Heart left ventricle (tissue), 16 donors: Measurements from ENCODE around the gene CBX7. TPM values are rescaled to one million over a fixed set of nuclear protein-coding genes. Genes with fewer than 3 reads are reported as not detected.
A peak's percentile ranks its signal among the peaks of the same experiment; 100 is the strongest.

Source experiments
- ATAC-seq, 4 donors: fragments of 200-7000 bp; cut with Tn5 transposase; one replicate each; pipeline ENCODE4 v1.9.1; 2020 to 2022; ENCODE audit warnings: moderate library complexity in 4 of 4, mild to moderate bottlenecking in 3 of 4, moderate number of reproducible peaks in 1 of 4
- DNase-seq, 5 donors: peaks; one replicate each; pipeline ENCODE4 v3.0.0-alpha.2; 2020
- H3K27ac ChIP-seq, 12 donors: fragments of 200-600 bp; sonication (generic) in 4 of 12; one replicate each; pipeline versions ENCODE4 v1.5.0 to v1.8.0; 2016 to 2022; ENCODE audit warnings: mild to moderate bottlenecking in 2 of 12
- H3K27me3 ChIP-seq, 9 donors: fragments of 200-600 bp; sonication (generic) in 2 of 9; one replicate each; pipeline versions ENCODE4 v1.5.1 to v1.8.0; 2016 to 2022; ENCODE audit warnings: mild to moderate bottlenecking in 3 of 9
- H3K36me3 ChIP-seq, 9 donors: fragments of 200-600 bp; sonication (generic) in 2 of 9; one replicate each; pipeline versions ENCODE4 v1.5.0 to v1.8.0; 2018 to 2022; ENCODE audit warnings: mild to moderate bottlenecking in 2 of 9
- H3K4me1 ChIP-seq, 12 donors: fragments of 200-600 bp; sonication (generic) in 4 of 12; one replicate each; pipeline versions ENCODE4 v1.5.0 to v1.8.0; 2016 to 2022; ENCODE audit warnings: mild to moderate bottlenecking in 3 of 12
- H3K4me3 ChIP-seq, 12 donors: fragments of 200-600 bp; sonication (generic) in 4 of 12; one replicate each; pipeline versions ENCODE4 v1.5.0 to v1.8.0; 2017 to 2022; ENCODE audit warnings: mild to moderate bottlenecking in 9 of 12, moderate library complexity in 4 of 12
- H3K9me3 ChIP-seq, 12 donors: fragments of 200-600 bp; sonication (generic) in 4 of 12; one replicate each; pipeline versions ENCODE4 v1.5.0 to v1.8.0; 2016 to 2022; ENCODE audit warnings: mild to moderate bottlenecking in 1 of 12
- POLR2A ChIP-seq, 2 donors: fragments of 450-650 bp; IDR thresholded peaks; one replicate each; pipeline ENCODE4 v1.6.1; 2017; ENCODE audit warnings: antibody characterized with exemption in 2 of 2, mild to moderate bottlenecking in 2 of 2, moderate library complexity in 2 of 2
- WGBS, 4 donors: extraction: QIAGEN DNeasy Blood & Tissue Kit in 2 of 4; methylation state at CpG; one replicate each; pipeline versions ENCODE4 v1.1.5 to v1.1.7; 2013 to 2018; 5-methylcytosine and 5-hydroxymethylcytosine counted together
- intact Hi-C, 10 donors: fragments of 100-400 bp; cut with DNase I; formaldehyde crosslinking; loops; one replicate each; pipeline versions ENCODE4 v1.11.1 to v1.14.2; 2022
- polyA plus RNA-seq, 2 donors: library from polyadenylated mRNA; stranded (reverse); fragments of 200-250 nt; gene quantifications; one replicate each; pipeline ENCODE4 v1.2.3, GENCODE V29; 2013
- total RNA-seq, 9 donors: library from RNA; depleted of rRNA in 2 of 9; stranded (reverse); fragments of >200 nt in 2 of 9; fragmentation: NEBNext Ultra II Directional in 3 of 9; extraction: Animal tissue kit (Norgen Biotek cat#: 25700) in 3 of 9; gene quantifications; one replicate each; pipeline versions ENCODE4 v1.1.0 to v1.2.4, GENCODE V29; 2016 to 2023
- TF ChIP-seq, protein P1 (sequence below), 12 donors: fragments of 200-600 bp; sonication (generic) in 4 of 12; IDR thresholded peaks; one replicate each; pipeline versions ENCODE4 v1.5.0 to v1.8.0; 2018 to 2022; ENCODE audit warnings: antibody characterized with exemption in 12 of 12, mild to moderate bottlenecking in 5 of 12
- donor health status: ischemic (EF 13 %, LVEDD 7.1; RV severe dilation, severe dysfunction).
- donor health status: healthy with polysubstance abuse.
- donor health status: DM: no; HTN: yes; CAD: no.
- donor health status: DM: no; HTN: no; CAD: no.
- donor health status: ischemic (EF 25% LVEDD 6.9; RV normal size, moderate dysfunction).
- donor health status: ischemic (EF 25% LVEDD 5.7; RV mildly dilated, moderate dysfunction).
- donor health status: healthy.
- donor health status: DM: yes; HTN: yes; CAD: no.
- donor health status: ischemic (EF 35%, LVEDD 5.7; RV mildly dilated, moderate dysfunction).
- donor health status: nonischemic (EF 11% LVEDD 7.7; RV severe dilation, severe dysfunction).
- donor health status: DM: yes; HTN: yes; CAD: no.
- donor health status: PGD.
- donor health status: ischemic (EF 29% LVEDD 5.4; RV normal size, mild dysfunction).
- donor health status: nonischemic (EF 23%, LVEDD 6.1; RV moderate dilation, normal function).

CBX7 gene
- total and polyA plus RNA-seq, 11 donors: 48.3 to 187 (median 69.8) TPM

DNA sequence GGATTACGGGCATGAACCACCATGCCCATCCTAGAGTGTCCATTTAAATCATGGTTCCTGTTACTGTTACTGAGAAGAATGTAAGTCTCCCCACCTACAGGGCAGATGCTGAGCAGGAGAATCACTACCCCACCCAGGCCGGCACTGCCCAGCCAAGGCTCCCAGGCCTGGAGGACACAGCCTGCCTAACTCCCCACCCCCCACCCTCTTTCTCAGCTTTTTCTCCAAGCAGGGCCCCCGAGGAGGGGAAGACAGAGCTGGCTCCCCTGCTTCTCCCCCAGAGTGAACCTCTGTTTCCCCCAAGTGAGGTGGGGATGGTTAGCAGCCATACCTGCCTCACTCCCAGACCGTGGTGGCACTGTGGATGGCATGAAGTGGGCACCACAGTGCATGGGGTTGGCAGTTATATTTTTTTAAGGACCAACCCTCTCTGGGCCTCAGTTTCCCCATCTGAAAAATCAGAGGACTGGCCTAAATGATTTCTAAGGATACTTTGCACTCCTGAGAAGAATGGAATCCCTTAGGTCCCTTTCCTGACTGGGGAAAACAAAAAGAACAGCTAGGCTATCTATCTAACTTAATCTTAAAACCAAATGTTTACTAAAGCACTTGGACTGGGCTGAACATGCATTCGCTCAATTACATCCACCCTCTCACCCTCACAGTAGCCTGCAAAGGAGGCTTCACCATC is 5.0 kb downstream of the CBX7 start:
- no peak overlapping the region for H3K4me3 ChIP-seq
- DNase-seq (peak in 1 of 5 donors; percentile 9), ATAC-seq (no peak)
- H3K27ac ChIP-seq: peak overlapping the region in 8 of 12 donors; percentile 52 to 99 (median 96)
- H3K4me1 ChIP-seq: peaks cover 0 to 80% (median 55%) of the 10 kb centered on the region in 12 donors
- H3K36me3 ChIP-seq: peaks cover 0 to 25% (median 9%) of the 10 kb centered on the region in 9 donors
- no peaks in the 10 kb centered on the region for H3K9me3 ChIP-seq
- TF ChIP-seq POLR2A (IDR thresholded peaks at IDR 0.05): no peak
- TF ChIP-seq, protein P1, sequence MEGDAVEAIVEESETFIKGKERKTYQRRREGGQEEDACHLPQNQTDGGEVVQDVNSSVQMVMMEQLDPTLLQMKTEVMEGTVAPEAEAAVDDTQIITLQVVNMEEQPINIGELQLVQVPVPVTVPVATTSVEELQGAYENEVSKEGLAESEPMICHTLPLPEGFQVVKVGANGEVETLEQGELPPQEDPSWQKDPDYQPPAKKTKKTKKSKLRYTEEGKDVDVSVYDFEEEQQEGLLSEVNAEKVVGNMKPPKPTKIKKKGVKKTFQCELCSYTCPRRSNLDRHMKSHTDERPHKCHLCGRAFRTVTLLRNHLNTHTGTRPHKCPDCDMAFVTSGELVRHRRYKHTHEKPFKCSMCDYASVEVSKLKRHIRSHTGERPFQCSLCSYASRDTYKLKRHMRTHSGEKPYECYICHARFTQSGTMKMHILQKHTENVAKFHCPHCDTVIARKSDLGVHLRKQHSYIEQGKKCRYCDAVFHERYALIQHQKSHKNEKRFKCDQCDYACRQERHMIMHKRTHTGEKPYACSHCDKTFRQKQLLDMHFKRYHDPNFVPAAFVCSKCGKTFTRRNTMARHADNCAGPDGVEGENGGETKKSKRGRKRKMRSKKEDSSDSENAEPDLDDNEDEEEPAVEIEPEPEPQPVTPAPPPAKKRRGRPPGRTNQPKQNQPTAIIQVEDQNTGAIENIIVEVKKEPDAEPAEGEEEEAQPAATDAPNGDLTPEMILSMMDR (IDR thresholded peaks at IDR 0.05): no peak
- no peaks in the 10 kb centered on the region for H3K27me3 ChIP-seq
- intact Hi-C loops: no loop called here
- WGBS, 4 donors: 67 to 82% (median 79%) methylated on average over 4 to 5 of the region's 5 CpGs

DNA sequence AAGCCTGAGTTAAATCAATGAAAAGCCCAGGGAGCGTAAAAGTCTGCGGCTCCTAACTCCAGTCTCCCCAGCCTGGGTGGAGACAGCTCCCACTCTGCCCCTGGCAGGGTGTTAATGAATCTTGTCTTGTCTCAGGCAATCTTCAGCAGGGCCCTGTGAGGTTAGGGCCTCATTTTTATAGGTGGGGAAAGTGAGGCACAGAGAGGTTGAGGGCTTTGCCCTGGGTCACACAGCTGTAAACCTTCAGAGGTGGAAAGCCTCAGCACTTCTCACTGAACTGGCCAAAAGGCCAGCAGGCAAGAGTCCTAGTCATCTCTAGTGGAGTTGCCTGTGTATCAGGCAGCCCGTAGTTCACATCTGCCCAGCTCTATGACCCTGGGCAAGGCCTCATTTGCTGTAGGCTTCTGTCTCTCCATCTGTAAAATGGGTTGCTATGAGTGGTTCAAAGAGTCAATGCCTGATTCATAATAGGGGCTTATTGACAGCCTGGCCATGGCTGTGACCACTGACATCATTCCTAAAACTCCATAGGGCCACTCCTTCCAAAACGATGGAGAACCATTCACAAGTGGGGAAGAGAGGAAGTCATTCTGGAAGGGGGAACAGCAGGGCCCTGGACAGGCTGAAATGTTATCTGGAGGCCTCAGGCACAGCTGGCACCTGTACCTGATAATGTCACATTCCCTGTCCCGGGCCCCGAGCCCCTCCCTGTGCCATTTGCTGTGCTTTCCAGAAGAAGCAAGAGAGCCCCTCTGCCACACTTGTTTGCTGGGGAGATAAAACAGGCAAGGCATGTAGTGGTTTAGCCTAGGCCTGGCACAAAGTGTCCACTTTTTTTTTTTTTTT is 6.0 kb downstream of the CBX7 start:
- H3K27ac ChIP-seq: peak overlapping the region; percentile 68 to 99 (median 95)
- H3K36me3 ChIP-seq: peaks cover 0 to 25% (median 9%) of the 10 kb centered on the region in 9 donors
- 51 to 61% (median 58%) methylated on average over 6 of the region's 6 CpGs for whole genome bisulfite sequencing, 4 donors
- ATAC-seq (no peak), DNase-seq (peak in 1 of 5 donors; percentile 23)
- TF ChIP-seq POLR2A (IDR thresholded peaks at IDR 0.05): no peak
- TF ChIP-seq, protein P1 (IDR thresholded peaks at IDR 0.05): no peak
- intact Hi-C loops: no loop called here
- no peaks in the 10 kb centered on the region for H3K9me3 ChIP-seq
- H3K4me1 ChIP-seq: peaks cover 0 to 82% (median 51%) of the 10 kb centered on the region in 12 donors
- H3K4me3 ChIP-seq: peak overlapping the region in 11 of 12 donors; percentile 86 to 99 (median 95)
- H3K27me3 ChIP-seq: no peaks in the 10 kb centered on the region

DNA sequence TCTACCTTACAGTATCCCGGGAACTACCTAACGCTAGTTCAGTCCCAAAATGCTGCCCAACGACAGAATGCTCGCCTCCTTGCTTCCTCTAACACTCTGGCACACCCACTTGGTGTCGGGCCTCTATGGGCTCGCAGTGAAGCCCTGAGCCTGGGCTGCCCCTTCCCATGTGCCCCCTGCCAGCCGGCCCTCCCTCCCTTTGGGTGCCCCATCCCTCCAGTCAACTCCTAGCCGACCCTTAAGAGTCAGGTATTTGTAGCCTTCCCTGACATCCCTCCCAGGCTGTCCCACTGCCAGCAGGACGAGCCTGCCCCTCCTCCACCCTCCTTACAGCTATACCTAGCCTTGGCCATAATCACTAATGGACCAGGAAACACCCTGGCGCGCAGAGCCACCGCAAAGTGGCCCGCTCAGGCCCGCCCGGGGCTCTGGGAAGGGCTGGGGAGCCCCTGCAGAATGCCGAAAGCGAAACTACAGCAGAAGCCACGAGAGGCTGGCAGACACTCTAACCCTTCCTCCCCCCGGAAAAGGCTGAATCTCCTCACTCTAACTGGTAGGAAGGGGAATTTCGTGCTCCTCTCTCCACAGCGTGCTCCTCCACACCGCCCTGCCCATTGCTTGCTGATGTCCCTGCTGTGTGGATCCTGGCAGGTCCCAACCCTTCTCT is 8.2 kb downstream of the CBX7 start:
- DNase-seq (peak in 2 of 5 donors; percentile 40 to 52), ATAC-seq (peak in 3 of 4 donors; percentile 3 to 49 (median 4))
- no peaks in the 10 kb centered on the region for H3K27me3 ChIP-seq
- peak overlapping the region; percentile 86 to 99 (median 94) for H3K4me3 ChIP-seq
- intact Hi-C loops: no loop called here
- peak overlapping the region; percentile 17 to 99 (median 94) for H3K27ac ChIP-seq
- H3K4me1 ChIP-seq: peaks cover 0 to 74% (median 40%) of the 10 kb centered on the region in 12 donors
- peaks cover 0 to 30% (median 7%) of the 10 kb centered on the region in 9 donors for H3K36me3 ChIP-seq
- 15 to 31% (median 28%) methylated on average over 21 to 22 of the region's 22 CpGs for WGBS, 4 donors
- TF ChIP-seq POLR2A (IDR thresholded peaks at IDR 0.05): no peak
- TF ChIP-seq, protein P1 (IDR thresholded peaks at IDR 0.05): no peak
- no peaks in the 10 kb centered on the region for H3K9me3 ChIP-seq
